Mammary epithelial cell (primary cell): ENCODE data around the gene TRPV3.

ENCODE experiments used
- EZH2 ChIP-seq: IDR thresholded peaks from 2 replicates; pipeline ENCODE4 v1.6.1; 2012; ENCODE audit warnings: low read length, inconsistent platforms, borderline replicate concordance
- TF ChIP-seq, protein P1 (sequence below), 2 donors: IDR thresholded peaks in 1 of 2; conservative IDR thresholded peaks in 1 of 2; 2 replicates each; pipeline ENCODE4 v1.5.1; 2011 to 2012; ENCODE audit warnings: inconsistent platforms in 2 of 2, low read length in 2 of 2, mild to moderate bottlenecking in 2 of 2, control low read depth in 1 of 2, low read depth in 1 of 2; ENCODE audit not compliant: insufficient read depth in 1 of 2; ENCODE audit errors: extremely low read depth in 1 of 2

DNA sequence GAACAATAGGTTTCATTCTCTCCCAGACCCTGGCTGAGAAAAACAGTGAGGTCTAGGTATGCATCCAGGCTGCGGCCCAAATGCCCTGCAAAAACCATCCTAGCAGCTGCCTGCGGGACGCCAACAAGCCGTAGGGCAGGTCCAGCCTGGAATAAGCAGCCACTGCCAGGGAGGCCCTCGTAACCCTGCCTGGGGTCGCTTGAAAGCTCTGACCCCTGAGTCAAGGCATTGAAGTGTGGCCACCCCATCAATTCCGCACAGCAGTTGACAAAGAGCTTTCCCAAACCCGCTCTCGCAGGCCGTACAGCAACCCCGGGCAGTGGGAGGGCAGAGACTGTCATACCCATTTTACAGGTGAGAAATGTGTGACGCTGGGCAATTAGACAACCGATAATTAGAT, 40.5 kb upstream of the TRPV3 start:
- TF ChIP-seq, protein P1, sequence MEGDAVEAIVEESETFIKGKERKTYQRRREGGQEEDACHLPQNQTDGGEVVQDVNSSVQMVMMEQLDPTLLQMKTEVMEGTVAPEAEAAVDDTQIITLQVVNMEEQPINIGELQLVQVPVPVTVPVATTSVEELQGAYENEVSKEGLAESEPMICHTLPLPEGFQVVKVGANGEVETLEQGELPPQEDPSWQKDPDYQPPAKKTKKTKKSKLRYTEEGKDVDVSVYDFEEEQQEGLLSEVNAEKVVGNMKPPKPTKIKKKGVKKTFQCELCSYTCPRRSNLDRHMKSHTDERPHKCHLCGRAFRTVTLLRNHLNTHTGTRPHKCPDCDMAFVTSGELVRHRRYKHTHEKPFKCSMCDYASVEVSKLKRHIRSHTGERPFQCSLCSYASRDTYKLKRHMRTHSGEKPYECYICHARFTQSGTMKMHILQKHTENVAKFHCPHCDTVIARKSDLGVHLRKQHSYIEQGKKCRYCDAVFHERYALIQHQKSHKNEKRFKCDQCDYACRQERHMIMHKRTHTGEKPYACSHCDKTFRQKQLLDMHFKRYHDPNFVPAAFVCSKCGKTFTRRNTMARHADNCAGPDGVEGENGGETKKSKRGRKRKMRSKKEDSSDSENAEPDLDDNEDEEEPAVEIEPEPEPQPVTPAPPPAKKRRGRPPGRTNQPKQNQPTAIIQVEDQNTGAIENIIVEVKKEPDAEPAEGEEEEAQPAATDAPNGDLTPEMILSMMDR (conservative IDR thresholded peaks at IDR 0.05 in 1 of 2, IDR thresholded peaks at IDR 0.05 in 1 of 2; ENCODE audit: extremely low read depth in 1 of 2, insufficient read depth in 1 of 2, low read depth in 1 of 2, low read length in 2 of 2) = no peak
- no peak for TF ChIP-seq EZH2
